ENCODE data around the gene SEMA3A.
"Not testable (repeated sequence)": the region's sequence is repeated elsewhere in the genome, so short reads cannot be mapped to it uniquely, and the experiment has no call there.

The SEMA3A gene

DNA sequence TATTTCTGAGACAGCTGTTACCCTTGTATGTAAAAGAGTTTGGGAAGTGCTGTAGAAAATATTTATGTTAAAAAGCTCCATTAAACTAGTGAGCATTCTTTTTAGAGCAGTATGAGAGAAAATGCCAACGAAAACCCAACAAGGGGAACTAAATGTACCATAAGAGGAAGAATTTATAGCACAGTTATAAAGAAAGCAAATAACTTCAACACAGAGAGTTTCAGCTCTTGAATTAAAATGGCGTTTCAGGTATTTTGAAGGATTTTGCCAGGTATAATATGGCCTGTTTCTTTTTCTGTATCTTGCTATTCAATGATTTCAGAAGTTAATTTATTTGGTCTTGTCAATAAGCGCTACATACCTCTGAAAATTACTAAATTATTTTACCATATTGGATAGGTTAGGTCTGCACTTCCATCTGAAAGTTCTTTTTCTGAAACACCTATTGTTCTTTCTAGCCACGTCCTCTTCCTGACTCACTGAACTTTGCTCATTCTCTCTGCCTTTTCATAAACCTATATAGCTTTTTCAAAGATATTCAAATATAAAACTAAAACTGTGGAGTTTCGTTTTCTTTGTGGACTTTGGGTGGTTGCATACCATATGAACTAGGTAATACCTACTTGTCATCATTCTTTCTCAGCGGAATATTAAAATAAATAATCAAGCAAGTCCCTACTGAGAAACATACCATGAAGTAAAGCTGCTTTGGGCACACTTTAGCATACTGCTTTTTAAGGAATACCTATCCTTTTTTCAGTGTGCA, 136.1 kb downstream of the SEMA3A start:
- DNase-seq: no peak

GRCh38 chr7:84057576-84057975, 137.0 kb downstream of the SEMA3A start:
- DNase-seq: no peak

GRCh38 chr7:84055904-84056605, 138.5 kb downstream of the SEMA3A start:
- no peak for DNase-seq

GRCh38 chr7:84055199-84055598, 139.4 kb downstream of the SEMA3A start:
- DNase-seq: not testable (repeated sequence)

GRCh38 chr7:84049071-84049836, 145.3 kb downstream of the SEMA3A start:
- no peak for DNase-seq

DNA sequence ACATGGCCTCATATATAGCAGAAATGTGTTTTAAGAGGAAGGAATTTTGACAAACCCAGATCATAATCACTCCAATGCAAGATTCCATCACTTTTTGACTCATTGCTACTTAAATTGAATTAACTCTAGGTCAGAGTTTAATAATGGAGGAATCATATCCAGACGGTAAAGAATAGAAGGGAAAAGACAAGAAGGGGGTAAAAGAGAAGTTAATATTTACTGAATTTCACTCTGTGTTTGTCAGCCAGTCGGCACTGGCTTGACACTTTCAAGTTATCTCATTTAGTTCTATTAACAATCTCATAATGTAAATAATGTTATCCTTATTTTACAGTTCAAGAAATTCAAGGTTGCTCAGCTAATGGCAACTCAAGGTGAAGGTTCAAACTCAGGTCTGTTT, 147.5 kb downstream of the SEMA3A start:
- no peak for DNase-seq

- no peak for DNase-seq
These were observed 149.8 kb downstream of the SEMA3A start for GRCh38 chr7:84044834-84045233.

GRCh38 chr7:84043661-84044191, 150.9 kb downstream of the SEMA3A start:
- DNase-seq: no peak

- DNase-seq: no peak
These were observed 152.5 kb downstream of the SEMA3A start for GRCh38 chr7:84042110-84042539.

- DNase-seq: no peak
These were observed 152.9 kb downstream of the SEMA3A start for GRCh38 chr7:84041649-84042048.

- no peak for DNase-seq
These were observed 154.2 kb downstream of the SEMA3A start for GRCh38 chr7:84040355-84040754.

- no peak for DNase-seq
These were observed 155.2 kb downstream of the SEMA3A start for GRCh38 chr7:84039432-84039831.

DNA sequence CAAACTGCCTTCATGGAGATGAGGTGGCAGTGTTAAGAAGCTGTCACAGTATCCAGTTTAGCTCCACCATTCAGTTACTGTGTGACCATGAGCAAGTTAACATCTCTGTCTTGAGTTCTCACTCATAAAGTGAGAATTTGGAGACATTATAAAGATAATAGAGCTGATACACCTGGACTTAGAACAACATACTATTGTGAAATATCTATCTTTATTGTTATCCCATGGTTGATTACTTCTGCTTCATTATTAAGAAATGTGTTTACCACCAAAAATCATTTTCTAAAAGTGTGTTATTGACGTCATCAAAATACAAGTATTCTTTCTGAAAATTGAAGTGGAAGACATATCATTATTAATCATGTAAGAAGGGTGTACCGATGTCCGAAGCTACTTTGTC, 166.9 kb downstream of the SEMA3A start:
- no peak for DNase-seq

DNA sequence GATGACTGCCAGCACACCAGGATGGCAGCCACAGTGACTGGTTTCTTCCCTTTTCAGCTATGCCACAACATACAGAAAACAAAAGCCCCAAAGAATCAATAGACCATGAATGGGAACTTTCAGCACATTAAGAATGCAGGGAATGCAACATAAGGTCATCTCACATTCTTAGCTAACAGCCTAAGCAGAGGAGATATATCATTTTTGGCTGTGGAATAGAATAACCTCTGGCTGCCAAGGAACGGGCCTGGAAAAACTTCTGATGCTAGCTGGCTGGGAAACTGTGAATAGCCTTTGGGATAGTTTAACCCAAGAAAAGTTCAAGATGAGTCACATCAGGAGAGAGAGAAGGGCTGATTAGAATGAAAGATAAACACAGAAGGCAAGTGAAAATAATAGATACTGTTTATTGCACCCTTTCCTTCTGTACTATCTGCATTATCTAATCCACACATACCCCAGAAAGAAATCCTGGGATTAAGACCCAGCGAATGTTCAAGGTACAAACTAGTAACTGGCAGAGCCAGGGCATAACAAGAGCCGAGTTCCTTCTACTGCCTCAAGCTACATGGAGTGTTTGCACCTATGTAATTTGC, 169.2 kb downstream of the SEMA3A start:
- no peak for DNase-seq

DNA sequence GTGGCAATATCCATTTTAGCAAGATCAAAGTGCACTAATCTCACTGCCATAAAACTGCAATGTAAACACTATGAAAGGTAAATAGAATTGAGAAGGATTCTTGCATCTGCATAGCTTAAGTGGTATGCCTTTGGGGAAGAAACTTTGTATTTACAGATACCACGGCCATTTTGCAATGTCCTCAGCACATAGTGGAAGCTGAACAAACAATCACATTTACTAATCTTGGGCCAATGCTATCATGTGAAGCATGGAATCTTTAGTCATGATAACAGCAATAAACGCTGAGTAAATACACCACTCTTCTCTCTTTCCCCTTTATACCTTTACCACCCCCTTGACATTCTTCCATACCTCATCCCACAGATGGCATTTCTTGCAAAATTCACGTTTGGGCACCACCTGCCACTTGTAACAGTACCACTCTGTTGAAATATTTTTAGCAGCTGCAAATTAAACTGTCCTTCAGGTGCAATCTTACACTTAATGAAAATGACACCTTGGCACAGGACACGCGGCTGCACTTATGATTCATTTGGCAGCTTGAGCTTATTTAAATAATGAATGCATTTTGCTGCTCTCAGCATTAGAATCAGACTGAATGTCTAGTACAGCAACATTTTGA, 171.8 kb downstream of the SEMA3A start:
- peak; percentile 65 for DNase-seq

DNA sequence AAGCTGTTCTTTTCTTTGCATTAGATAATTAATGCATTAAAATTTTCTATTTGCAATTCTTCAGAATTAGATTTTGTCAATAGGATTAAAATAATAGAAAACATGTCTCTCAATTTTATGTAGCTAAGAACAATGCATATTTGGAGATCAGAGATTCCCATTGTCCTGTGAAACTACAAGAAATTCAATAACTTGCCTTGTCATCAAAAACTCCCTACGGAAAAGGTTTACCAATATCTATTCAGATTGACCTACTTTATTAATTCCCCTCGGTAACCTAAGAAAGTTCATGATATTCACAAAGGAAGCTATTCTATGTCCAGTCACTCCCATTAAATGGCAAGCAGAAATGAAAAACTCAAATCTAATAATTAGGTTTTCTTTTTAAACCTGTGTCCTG, 172.6 kb downstream of the SEMA3A start:
- no peak for DNase-seq

DNA sequence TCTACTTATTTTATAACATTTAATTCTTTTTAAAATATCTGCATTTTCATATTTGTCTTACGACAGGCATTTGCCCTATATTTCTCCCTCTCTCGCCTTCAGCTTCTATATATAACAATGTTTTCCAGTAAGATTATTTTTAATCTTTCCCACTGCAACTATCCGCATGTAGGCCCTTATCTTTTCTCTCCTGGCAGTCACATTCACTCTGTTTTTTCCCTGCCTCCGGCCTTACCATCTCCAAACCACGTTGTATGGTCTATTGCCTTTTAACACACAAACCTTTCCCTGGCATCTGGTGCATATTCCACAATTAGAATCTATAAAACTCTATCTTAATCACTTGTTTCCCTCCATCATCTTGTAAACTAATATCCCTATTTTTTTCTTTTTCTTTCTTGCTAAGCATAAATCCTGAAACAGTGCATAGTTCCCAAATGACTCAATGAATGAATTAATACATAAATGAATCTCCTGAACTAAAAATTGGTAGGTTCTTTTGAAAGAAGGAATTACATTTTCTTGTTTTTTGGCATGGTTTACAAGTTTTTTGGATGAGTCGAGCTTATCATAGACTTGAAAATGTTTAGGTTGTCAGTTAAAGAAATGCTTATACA, 173.2 kb downstream of the SEMA3A start:
- DNase-seq: no peak

- no peak for DNase-seq
These were observed 176.9 kb downstream of the SEMA3A start for GRCh38 chr7:84017651-84018050.

GRCh38 chr7:84013616-84014240, 180.9 kb downstream of the SEMA3A start:
- DNase-seq: no peak

DNA sequence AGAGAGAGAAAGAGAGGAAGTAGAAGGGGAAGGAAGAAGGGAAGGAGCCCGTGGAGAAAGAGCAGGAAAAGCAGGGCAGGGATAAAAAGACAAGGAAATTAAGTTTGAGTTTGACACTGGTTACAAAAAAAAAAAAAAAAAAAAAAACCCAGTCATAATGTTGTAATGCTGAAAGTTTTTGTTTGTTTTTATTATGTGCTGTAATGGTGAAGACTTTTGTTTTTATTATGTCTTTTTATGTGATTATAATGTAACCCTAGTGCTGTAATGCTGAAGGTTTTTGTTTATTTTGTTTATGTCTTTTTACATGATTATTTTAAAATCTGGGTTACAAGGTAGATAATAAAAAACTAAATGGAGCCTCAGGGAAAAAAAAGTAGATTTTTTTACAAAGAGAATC, 184.8 kb downstream of the SEMA3A start:
- no peak for DNase-seq

GRCh38 chr7:84009051-84009450, 185.5 kb downstream of the SEMA3A start:
- DNase-seq: no peak

DNA sequence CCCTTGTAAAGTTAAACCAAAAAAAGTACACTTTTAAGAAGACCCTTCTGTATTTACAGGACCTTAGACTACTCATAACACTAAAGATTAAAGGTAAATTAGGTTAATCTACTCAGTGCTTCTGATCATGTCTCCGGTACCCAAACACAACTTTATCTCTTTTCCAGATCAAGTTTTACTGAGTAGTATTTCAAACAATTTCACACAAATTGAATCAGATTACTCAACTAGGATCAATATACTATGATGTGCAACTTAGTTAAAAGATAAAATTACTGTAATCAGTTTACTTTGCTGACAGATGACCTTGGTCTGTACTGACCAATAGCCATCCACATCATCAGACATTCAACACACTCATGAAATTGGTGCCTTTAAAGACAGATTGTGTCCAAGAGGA, 191.4 kb downstream of the SEMA3A start:
- no peak for DNase-seq
